Calu3 (cell line): ENCODE results near the gene TXNL4B. TPM values are rescaled to one million over a fixed set of nuclear protein-coding genes. Genes with fewer than 3 reads are reported as not detected.

Source experiments
- BruUV-seq: library from RNA; stranded (reverse); fragments of 400-500 nt; replicated peaks from 2 replicates; lab custom pipeline; 2021; lab: Mats Ljungman, UMichigan
- CTCF ChIA-PET: fragments of 300-600 bp; sonication (Branson Sonifier 250); formaldehyde crosslinking; loops from one replicate; lab custom pipeline; 2022; ENCODE audit warnings: antibody characterized with exemption; lab: Charles Lee
- DNase-seq: peaks from one replicate; pipeline ENCODE4 v3.0.0; 2022
- H3K27ac Mint-ChIP-seq: one replicate; pipeline ENCODE4 v1.8.0; 2022; ENCODE audit warnings: mixed read lengths; ENCODE audit not compliant: unreplicated experiment
- H3K27me3 Mint-ChIP-seq: one replicate; pipeline ENCODE4 v1.8.0; 2022; ENCODE audit warnings: mixed read lengths; ENCODE audit not compliant: unreplicated experiment
- H3K36me3 Mint-ChIP-seq: one replicate; pipeline ENCODE4 v1.8.0; 2022; ENCODE audit warnings: mild to moderate bottlenecking, moderate library complexity, mixed read lengths; ENCODE audit not compliant: insufficient read depth, unreplicated experiment
- H3K4me1 Mint-ChIP-seq: one replicate; pipeline ENCODE4 v1.8.0; 2022; ENCODE audit warnings: mild to moderate bottlenecking, low read depth, mixed read lengths; ENCODE audit not compliant: unreplicated experiment
- H3K4me3 Mint-ChIP-seq: one replicate; pipeline ENCODE4 v1.8.0; 2022; ENCODE audit warnings: mild to moderate bottlenecking, low read depth, moderate library complexity, mixed read lengths; ENCODE audit not compliant: unreplicated experiment
- H3K9me3 Mint-ChIP-seq: one replicate; pipeline ENCODE4 v1.8.0; 2022; ENCODE audit warnings: low read depth, mixed read lengths; ENCODE audit not compliant: unreplicated experiment
- intact Hi-C: fragments of 100-400 bp; cut with micrococcal nuclease; formaldehyde crosslinking; loops from one replicate; pipeline ENCODE4 v1.10.0; 2022; ENCODE audit not compliant: unreplicated experiment
- total RNA-seq: library from RNA; stranded (reverse); gene quantifications from 2 replicates; pipeline ENCODE4 v1.2.3, GENCODE V29; 2022
- TF ChIP-seq, protein P1 (sequence below): fragments of 200-600 bp; IDR thresholded peaks from one replicate; pipeline ENCODE4 v1.8.0; 2022; ENCODE audit warnings: antibody characterized with exemption; ENCODE audit not compliant: unreplicated experiment

TXNL4B gene
- total RNA-seq, 1 experiment from 2014 or later = 18.0 TPM

DNA sequence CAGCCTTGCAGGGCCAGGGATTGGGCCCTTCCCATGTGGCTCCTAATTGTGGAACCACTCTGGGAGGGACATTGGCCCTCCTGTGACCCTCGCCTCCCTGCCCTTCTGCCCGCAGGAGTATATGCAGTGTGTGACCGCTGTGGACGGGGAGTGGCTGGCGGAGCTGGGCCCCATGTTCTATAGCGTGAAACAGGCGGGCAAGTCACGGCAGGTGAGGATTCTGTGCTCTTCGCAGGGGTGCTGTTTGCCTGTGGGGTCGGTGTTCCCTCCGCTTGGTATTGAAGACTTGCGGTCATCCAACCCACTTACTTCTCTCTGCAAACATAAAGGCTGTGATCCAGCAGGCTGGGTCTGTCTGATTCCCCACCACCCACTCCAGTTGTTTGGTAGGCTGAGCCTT, 15.9 kb upstream of the TXNL4B start:
- Mint-ChIP-seq H3K4me3 (no peak overlapping the region), H3K36me3 (peaks cover 39% of the 10 kb centered on the region), H3K9me3 (no peaks in the 10 kb centered on the region), H3K27ac (no peak overlapping the region), H3K4me1 (no peaks in the 10 kb centered on the region), H3K27me3 (no peaks in the 10 kb centered on the region)
- no TSS peak for BruUV-seq
- CTCF ChIA-PET = no interaction called here
- TF ChIP-seq, protein P1, sequence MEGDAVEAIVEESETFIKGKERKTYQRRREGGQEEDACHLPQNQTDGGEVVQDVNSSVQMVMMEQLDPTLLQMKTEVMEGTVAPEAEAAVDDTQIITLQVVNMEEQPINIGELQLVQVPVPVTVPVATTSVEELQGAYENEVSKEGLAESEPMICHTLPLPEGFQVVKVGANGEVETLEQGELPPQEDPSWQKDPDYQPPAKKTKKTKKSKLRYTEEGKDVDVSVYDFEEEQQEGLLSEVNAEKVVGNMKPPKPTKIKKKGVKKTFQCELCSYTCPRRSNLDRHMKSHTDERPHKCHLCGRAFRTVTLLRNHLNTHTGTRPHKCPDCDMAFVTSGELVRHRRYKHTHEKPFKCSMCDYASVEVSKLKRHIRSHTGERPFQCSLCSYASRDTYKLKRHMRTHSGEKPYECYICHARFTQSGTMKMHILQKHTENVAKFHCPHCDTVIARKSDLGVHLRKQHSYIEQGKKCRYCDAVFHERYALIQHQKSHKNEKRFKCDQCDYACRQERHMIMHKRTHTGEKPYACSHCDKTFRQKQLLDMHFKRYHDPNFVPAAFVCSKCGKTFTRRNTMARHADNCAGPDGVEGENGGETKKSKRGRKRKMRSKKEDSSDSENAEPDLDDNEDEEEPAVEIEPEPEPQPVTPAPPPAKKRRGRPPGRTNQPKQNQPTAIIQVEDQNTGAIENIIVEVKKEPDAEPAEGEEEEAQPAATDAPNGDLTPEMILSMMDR = no peak
- intact Hi-C loops = no loop called here
- DNase-seq = no peak

DNA sequence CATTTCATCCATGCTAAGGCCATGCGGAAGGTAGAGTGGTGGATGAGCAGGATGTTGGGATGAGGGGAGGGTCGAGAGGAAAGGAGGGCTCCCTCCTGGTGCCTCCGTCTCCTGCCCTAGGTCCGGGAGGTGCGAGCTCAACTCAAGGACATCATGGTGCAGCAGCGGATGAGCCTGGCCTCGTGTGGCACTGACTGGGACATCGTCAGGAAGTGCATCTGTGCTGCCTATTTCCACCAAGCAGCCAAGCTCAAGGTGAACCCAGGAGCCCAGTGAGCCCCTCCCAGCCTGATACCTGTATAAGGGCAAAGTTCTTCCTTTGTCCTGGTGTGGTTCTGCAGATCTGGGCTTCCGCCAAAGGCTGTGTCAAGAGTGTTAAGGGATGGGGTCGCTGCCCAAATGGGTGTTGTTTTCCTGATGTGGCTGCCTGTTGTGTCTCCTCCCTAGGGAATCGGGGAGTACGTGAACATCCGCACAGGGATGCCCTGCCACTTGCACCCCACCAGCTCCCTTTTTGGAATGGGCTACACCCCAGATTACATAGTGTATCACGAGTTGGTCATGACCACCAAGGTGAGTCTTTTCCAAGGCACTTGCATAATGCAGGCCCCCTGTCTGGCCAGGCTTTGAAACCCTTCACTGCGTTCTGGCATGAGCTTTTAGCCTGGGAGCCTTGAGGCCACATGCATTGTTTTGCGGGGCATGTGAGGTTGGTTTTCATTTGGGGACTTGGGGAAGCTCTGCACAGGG, 15.1 kb upstream of the TXNL4B start:
- TF ChIP-seq, protein P1 = no peak
- H3K27ac Mint-ChIP-seq = no peak overlapping the region
- DNase-seq = no peak
- peaks cover 40% of the 10 kb centered on the region for H3K36me3 Mint-ChIP-seq
- no peak overlapping the region for H3K4me3 Mint-ChIP-seq
- H3K27me3 Mint-ChIP-seq = no peaks in the 10 kb centered on the region
- no peaks in the 10 kb centered on the region for H3K9me3 Mint-ChIP-seq
- intact Hi-C loops = no loop called here
- no TSS peak for BruUV-seq
- CTCF ChIA-PET = no interaction called here
- H3K4me1 Mint-ChIP-seq = no peaks in the 10 kb centered on the region

DNA sequence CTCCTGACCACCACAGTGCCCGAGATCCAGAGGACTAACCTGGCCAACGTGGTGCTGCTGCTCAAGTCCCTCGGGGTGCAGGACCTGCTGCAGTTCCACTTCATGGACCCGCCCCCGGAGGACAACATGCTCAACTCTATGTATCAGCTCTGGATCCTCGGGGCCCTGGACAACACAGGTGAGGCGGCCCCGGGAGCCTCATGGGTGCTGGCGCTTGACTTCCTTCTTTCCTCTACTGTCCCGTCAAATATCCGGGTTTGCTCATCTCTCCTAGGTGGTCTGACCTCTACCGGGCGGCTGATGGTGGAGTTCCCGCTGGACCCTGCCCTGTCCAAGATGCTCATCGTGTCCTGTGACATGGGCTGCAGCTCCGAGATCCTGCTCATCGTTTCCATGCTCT, 14.0 kb upstream of the TXNL4B start:
- TF ChIP-seq, protein P1 = no peak
- CTCF ChIA-PET = interaction anchor here (1.6 kb wide), 1 partner anchor 14 kb away, joined by 4 read pairs; no protein-coding TSS in a partner anchor
- Mint-ChIP-seq H3K4me3 (no peak overlapping the region), H3K4me1 (no peaks in the 10 kb centered on the region), H3K27ac (no peak overlapping the region), H3K36me3 (peaks cover 49% of the 10 kb centered on the region), H3K9me3 (no peaks in the 10 kb centered on the region), H3K27me3 (no peaks in the 10 kb centered on the region)
- no peak for DNase-seq
- no TSS peak for BruUV-seq
- intact Hi-C loops = no loop called here

DNA sequence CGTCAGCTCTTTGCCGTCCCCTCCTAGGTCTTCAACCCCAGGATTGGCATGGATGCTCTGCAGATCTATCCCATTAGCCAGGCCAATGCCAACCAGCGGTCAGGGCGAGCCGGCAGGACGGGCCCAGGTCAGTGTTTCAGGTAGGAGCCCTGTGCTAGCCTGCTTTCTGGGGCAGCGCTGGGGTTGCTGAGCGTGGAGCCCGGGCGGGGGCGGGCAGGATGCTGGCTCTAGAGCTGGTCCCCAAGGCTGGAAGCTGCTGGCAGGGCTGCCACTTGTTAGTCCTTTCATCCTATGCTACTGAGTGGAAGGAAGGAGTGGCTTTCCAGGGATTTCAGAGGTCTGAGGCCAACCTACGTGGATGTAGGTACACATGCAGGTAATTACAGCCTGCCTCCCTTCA, 12.6 kb upstream of the TXNL4B start:
- BruUV-seq = no TSS peak
- Mint-ChIP-seq H3K9me3 (no peaks in the 10 kb centered on the region), H3K27me3 (no peaks in the 10 kb centered on the region), H3K4me3 (no peak overlapping the region), H3K4me1 (no peaks in the 10 kb centered on the region), H3K27ac (no peak overlapping the region), H3K36me3 (peaks cover 55% of the 10 kb centered on the region)
- CTCF ChIA-PET = interaction anchor here (1.6 kb wide), 1 partner anchor 16 kb away, joined by 4 read pairs; no protein-coding TSS in a partner anchor
- TF ChIP-seq, protein P1 = no peak
- intact Hi-C loops = no loop called here
- no peak for DNase-seq
